Measurements from ENCODE around the gene CCDC88C. TPM values are rescaled to one million over a fixed set of nuclear protein-coding genes. Genes with fewer than 3 reads are reported as not detected.

CCDC88C gene
- polyA plus RNA-seq, 3 donors from 2014 or later, result 19.5 to 58.2 (median 21.2) TPM

- Mint-ChIP-seq H3K27me3 (ENCODE audit: low read depth in 3 of 3) (peaks cover 10 to 62% (median 49%) of the 10 kb centered on the region in 3 donors), H3K4me1 (peaks cover 66 to 74% of the 10 kb centered on the region in 2 donors), H3K27ac (peak overlapping the region; percentile 95 to 100 (median 99)), H3K36me3 (peaks cover 8 to 55% (median 18%) of the 10 kb centered on the region in 3 donors), H3K9me3 (no peaks in the 10 kb centered on the region), H3K4me3 (peak overlapping the region; percentile 79 to 86 (median 84))
- DNase-seq, result peak; percentile 88 to 89 (median 89)
These were observed 93.7 kb downstream of the CCDC88C start for GRCh38 chr14:91323671-91324605.

- DNase-seq, result no peak
- H3K27me3 Mint-ChIP-seq (ENCODE audit: low read depth in 3 of 3), result peaks cover 10 to 65% (median 47%) of the 10 kb centered on the region in 3 donors
- peaks cover 64 to 72% of the 10 kb centered on the region in 2 donors for H3K4me1 Mint-ChIP-seq
- H3K36me3 Mint-ChIP-seq, result peaks cover 13 to 59% (median 21%) of the 10 kb centered on the region in 3 donors
- peak overlapping the region; percentile 95 to 100 (median 99) for H3K27ac Mint-ChIP-seq
- H3K9me3 Mint-ChIP-seq, result no peaks in the 10 kb centered on the region
- H3K4me3 Mint-ChIP-seq, result peak overlapping the region in 1 of 5 donors; percentile 79
These were observed 94.6 kb downstream of the CCDC88C start for GRCh38 chr14:91323031-91323430.

DNA sequence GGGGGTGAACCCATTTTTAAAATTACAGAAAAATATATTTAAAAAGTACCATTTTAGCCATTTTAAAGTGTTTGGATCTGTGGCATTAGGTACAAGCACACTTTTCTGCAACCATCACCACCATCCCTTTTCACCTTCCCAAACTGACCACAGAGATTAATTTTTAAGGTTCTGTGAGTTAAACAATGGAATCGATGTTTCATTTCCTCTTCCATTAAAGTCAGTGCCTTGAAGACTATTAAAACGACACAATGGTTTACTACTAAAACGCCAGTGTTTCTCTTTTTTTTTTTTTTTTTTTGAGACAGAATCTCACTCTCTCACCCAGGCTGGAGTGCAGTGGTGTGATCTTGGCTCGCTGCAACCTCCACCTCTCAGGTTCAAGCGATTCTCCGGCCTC, 95.0 kb downstream of the CCDC88C start:
- peaks cover 10 to 65% (median 48%) of the 10 kb centered on the region in 3 donors for H3K27me3 Mint-ChIP-seq (ENCODE audit: low read depth in 3 of 3)
- H3K27ac Mint-ChIP-seq, result peak overlapping the region in 5 of 6 donors; percentile 95 to 100 (median 99)
- peaks cover 64 to 72% of the 10 kb centered on the region in 2 donors for H3K4me1 Mint-ChIP-seq
- no peak for DNase-seq
- no peaks in the 10 kb centered on the region for H3K9me3 Mint-ChIP-seq
- H3K36me3 Mint-ChIP-seq, result peaks cover 15 to 61% (median 24%) of the 10 kb centered on the region in 3 donors
- no peak overlapping the region for H3K4me3 Mint-ChIP-seq

DNA sequence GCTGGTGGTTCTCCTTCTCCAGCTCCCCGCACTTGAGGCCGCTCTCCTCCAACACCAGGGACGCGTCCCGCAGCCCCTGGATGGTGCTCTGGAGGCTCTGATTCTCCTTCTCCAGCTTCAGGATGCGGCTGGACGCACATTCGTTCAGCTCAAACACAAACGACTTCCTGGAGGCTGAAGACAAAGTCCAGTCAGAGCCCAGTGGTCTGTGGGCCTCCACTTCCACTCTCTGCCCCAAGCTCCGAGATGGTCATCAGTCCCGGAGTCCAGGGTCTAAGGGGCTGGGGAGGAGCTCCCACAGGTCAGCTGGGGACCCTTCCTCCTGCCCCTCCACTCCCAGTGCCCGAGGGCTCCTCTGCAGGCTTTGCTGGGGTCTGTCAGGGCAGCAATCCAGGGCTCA, 96.5 kb downstream of the CCDC88C start:
- Mint-ChIP-seq H3K4me1 (peaks cover 64 to 72% of the 10 kb centered on the region in 2 donors), H3K27ac (peak overlapping the region in 4 of 6 donors; percentile 51 to 95 (median 82)), H3K27me3 (ENCODE audit: low read depth in 3 of 3) (peaks cover 10 to 63% (median 58%) of the 10 kb centered on the region in 3 donors), H3K4me3 (no peak overlapping the region), H3K36me3 (peaks cover 16 to 60% (median 17%) of the 10 kb centered on the region in 3 donors), H3K9me3 (no peaks in the 10 kb centered on the region)
- DNase-seq, result no peak

DNA sequence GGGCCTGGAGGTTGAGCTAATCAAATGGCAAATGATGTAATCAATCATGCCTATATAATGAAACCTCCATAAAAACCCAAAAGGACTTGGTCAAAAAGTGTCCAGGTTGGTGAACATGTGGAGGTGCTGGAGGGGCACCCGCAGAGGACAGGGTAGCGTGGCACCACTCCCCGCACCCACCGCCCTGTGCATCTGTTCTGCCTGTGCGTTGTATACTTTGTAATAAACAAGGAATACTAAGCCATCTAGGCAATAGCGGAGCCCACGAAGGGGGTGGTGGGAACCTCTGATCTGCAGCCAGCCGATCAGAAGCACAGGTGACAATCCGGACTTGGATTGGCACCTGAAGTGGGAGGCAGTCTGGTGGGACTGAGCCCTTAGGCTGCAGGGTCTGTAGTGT, 97.4 kb downstream of the CCDC88C start:
- peaks cover 64 to 72% of the 10 kb centered on the region in 2 donors for H3K4me1 Mint-ChIP-seq
- H3K27ac Mint-ChIP-seq, result peak overlapping the region; percentile 67 to 89 (median 74)
- DNase-seq, result no peak
- no peaks in the 10 kb centered on the region for H3K9me3 Mint-ChIP-seq
- peaks cover 13 to 64% (median 64%) of the 10 kb centered on the region in 3 donors for H3K27me3 Mint-ChIP-seq (ENCODE audit: low read depth in 3 of 3)
- peaks cover 23 to 61% (median 25%) of the 10 kb centered on the region in 3 donors for H3K36me3 Mint-ChIP-seq
- no peak overlapping the region for H3K4me3 Mint-ChIP-seq

DNA sequence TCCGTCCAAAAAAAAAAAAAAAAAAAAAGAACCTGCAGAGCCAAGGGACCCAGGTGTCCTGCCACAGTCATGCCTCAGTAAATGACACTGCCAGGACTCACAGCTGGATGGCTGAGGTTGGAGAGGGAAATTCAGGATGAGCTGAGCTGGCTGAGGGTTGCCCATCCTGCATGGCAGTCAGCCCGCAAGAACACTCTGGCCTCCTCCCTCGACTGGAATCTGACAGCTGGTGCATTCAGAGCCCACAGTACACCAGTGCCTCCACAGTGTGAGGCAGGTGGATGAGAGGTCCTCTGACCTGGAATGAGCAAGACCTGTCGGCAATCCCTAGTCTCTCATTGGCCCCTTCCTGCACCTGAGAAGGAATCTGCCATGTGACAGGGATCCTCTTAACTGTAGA, 98.7 kb downstream of the CCDC88C start:
- Mint-ChIP-seq H3K9me3 (no peaks in the 10 kb centered on the region), H3K36me3 (peaks cover 25 to 65% (median 27%) of the 10 kb centered on the region in 3 donors), H3K4me3 (peak overlapping the region in 1 of 5 donors; percentile 18), H3K4me1 (peaks cover 63 to 66% of the 10 kb centered on the region in 2 donors), H3K27ac (peak overlapping the region in 5 of 6 donors; percentile 82 to 99 (median 98)), H3K27me3 (ENCODE audit: low read depth in 3 of 3) (peaks cover 9 to 63% (median 59%) of the 10 kb centered on the region in 3 donors)
- DNase-seq, result no peak

DNA sequence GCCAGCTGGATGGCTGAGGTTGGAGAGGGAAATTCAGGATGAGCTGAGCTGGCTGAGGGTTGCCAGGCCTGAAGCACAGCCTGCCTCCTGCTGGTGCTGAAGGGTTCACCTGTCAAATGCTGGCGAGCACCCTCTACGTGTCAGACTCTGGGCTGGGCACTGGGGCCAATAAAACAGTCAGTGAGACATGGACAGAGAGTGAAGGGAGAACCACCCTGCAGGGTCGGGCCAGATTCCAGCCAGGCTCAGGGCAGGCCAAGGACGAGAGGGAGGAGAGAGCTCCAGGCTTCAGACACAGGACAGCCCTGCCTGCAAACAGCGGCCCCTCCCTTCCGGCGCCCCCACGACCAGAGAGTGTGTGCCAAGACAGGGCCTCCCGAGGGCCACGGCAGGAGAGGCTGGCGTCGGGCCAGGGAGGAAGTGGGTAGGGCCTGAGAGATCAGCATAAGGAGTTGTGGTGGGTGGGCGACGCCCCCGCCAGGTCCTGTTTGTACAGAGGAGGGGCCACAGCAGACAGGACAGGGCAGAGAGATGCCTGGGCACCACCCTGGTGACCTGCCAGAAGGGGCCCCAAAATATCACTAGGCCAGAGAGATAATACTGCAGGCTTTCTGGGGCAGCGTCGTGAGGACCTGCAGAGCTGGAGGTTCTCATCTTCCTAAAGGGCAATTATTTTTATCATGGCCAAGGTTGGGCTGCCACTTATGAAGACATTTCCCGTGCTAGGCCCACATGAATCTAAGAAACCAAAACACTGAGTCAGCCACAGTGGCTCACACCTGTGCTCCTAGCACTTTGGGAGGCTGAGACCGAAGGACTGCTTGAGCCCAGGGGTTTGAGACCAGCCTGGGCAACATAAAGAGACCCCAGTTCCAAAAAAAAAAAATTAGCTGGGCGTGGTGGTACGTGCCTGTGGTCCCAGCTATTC, 100.0 kb downstream of the CCDC88C start:
- Mint-ChIP-seq H3K4me3 (peak overlapping the region; percentile 66 to 80 (median 78)), H3K27ac (peak overlapping the region; percentile 97 to 99 (median 98)), H3K36me3 (peaks cover 24 to 65% (median 31%) of the 10 kb centered on the region in 3 donors), H3K4me1 (peaks cover 64 to 65% of the 10 kb centered on the region in 2 donors), H3K9me3 (no peaks in the 10 kb centered on the region), H3K27me3 (ENCODE audit: low read depth in 3 of 3) (peaks cover 6 to 63% (median 59%) of the 10 kb centered on the region in 3 donors)
- DNase-seq, result peak; percentile 76 to 83 (median 80)

DNA sequence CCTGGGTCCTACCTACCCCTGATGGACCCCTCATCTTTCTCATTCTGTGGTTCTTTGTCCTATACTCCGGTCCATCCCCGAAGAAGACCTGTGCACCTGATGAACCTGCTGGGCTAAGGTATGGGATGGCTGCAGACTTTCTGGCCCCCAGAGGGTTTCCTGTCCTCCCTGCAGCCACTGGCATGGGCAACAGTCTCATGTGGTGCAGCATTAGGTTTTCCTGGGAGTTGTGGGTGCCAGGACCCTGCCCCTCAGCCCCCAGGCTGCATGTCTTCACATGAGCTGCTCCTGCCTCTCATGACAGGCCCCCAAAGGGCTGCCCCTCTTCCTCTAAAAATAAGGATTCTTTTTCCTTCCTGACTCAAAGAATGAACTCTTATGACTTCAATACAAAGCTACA, 100.9 kb downstream of the CCDC88C start:
- Mint-ChIP-seq H3K9me3 (no peaks in the 10 kb centered on the region), H3K4me3 (peak overlapping the region; percentile 66 to 80 (median 78)), H3K27ac (peak overlapping the region; percentile 97 to 99 (median 98)), H3K4me1 (peaks cover 58 to 60% of the 10 kb centered on the region in 2 donors), H3K27me3 (ENCODE audit: low read depth in 3 of 3) (peaks cover 6 to 63% (median 61%) of the 10 kb centered on the region in 3 donors), H3K36me3 (peaks cover 24 to 63% (median 33%) of the 10 kb centered on the region in 3 donors)
- no peak for DNase-seq

GRCh38 chr14:91315844-91316267, 101.8 kb downstream of the CCDC88C start:
- H3K4me3 Mint-ChIP-seq, result peak overlapping the region; percentile 66 to 80 (median 78)
- H3K9me3 Mint-ChIP-seq, result no peaks in the 10 kb centered on the region

DNA sequence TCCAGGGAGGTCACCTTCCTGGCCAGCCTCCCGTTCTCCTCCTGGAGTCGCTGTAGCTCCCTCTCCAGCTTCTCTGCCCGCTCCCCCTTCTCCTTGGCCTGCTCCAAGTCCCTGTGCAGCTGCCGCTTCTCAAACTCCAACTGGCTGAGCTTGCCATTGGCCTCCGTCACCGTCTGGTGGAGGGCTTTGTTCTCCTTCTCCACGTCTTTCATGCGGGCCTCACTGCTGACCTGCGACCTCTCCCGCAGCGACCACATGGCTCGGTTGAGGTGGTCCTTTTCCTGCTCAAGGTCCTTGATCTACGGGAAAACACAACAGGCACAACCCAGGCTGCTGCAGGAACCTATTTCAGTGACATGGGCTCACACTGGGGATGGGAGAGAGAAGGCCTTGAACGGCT, 103.8 kb downstream of the CCDC88C start:
- no peak for DNase-seq
- peaks cover 72 to 85% of the 10 kb centered on the region in 2 donors for H3K4me1 Mint-ChIP-seq
- H3K27ac Mint-ChIP-seq, result peak overlapping the region; percentile 21 to 98 (median 94)
- peaks cover 32 to 60% (median 36%) of the 10 kb centered on the region in 3 donors for H3K36me3 Mint-ChIP-seq
- H3K9me3 Mint-ChIP-seq, result no peaks in the 10 kb centered on the region
- no peak overlapping the region for H3K4me3 Mint-ChIP-seq
- H3K27me3 Mint-ChIP-seq (ENCODE audit: low read depth in 3 of 3), result peaks cover 9 to 68% (median 60%) of the 10 kb centered on the region in 3 donors

More at GRCh38 chr14:91315844-91316267, 101.8 kb downstream of the CCDC88C start:
- peaks cover 28 to 66% (median 37%) of the 10 kb centered on the region in 3 donors for H3K36me3 Mint-ChIP-seq
- H3K4me1 Mint-ChIP-seq, result peaks cover 67 to 69% of the 10 kb centered on the region in 2 donors
- peak; percentile 91 to 92 (median 91) for DNase-seq
- H3K27ac Mint-ChIP-seq, result peak overlapping the region; percentile 97 to 99 (median 98)
- H3K27me3 Mint-ChIP-seq (ENCODE audit: low read depth in 3 of 3), result peaks cover 9 to 68% (median 63%) of the 10 kb centered on the region in 3 donors

DNA sequence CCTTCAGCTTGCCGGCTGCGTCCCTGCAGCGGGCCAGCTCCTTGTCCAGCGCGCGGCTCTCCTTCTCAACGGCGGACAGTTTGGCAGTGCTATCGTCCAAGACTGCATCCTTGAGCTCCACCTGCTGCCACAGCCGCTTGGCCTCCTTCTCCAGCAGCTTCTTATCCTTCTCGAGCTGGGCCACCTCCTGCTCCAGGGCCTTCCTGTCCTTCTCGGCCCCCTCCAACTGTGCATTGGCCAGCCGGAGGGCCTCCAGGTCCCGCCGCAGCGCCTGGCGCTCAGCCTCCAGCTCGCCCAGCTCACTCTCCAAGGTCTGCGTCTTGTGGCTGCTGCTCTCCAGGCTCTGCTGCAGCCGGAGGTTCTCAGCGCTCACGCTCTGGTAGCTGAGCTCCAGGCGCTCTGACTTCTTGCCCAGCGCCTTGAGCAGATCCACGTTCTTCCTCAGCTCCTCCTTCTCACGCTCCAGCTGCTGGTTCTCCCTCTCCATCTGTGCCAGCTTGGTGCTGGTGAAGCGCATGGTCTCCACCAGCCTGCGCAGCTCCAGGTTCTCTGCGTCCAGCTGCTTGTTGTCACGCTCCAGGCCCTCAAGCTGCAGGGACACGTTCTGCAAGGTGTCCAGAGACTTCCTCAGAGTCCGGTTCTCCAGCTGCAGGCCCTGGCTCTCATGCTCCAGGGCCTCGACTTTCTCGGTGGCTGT, 104.3 kb downstream of the CCDC88C start:
- H3K4me1 Mint-ChIP-seq, result peaks cover 70 to 84% of the 10 kb centered on the region in 2 donors

GRCh38 chr14:91311284-91311662, 106.3 kb downstream of the CCDC88C start:
- DNase-seq, result peak; percentile 31 to 62 (median 49)
- H3K4me1 Mint-ChIP-seq, result peaks cover 51 to 65% of the 10 kb centered on the region in 2 donors
- H3K9me3 Mint-ChIP-seq, result no peaks in the 10 kb centered on the region
- peak overlapping the region; percentile 34 to 81 (median 79) for H3K4me3 Mint-ChIP-seq
- peaks cover 30 to 70% (median 47%) of the 10 kb centered on the region in 3 donors for H3K36me3 Mint-ChIP-seq
- peaks cover 13 to 67% (median 42%) of the 10 kb centered on the region in 3 donors for H3K27me3 Mint-ChIP-seq (ENCODE audit: low read depth in 3 of 3)
- peak overlapping the region; percentile 88 to 96 (median 94) for H3K27ac Mint-ChIP-seq

More for the DNA sequence above, 104.3 kb downstream of the CCDC88C start:
- DNase-seq, result no peak
- Mint-ChIP-seq H3K27ac (peak overlapping the region; percentile 74 to 98 (median 90)), H3K4me3 (peak overlapping the region in 3 of 5 donors; percentile 24 to 42 (median 32)), H3K36me3 (peaks cover 30 to 63% (median 37%) of the 10 kb centered on the region in 3 donors), H3K9me3 (no peaks in the 10 kb centered on the region), H3K27me3 (ENCODE audit: low read depth in 3 of 3) (peaks cover 9 to 71% (median 57%) of the 10 kb centered on the region in 3 donors)

All from immature natural killer cell (primary cell).